Osteoblast (primary cell): Measurements from ENCODE around the gene DPP6. TPM values are rescaled to one million over a fixed set of nuclear protein-coding genes. Genes with fewer than 3 reads are reported as not detected.
A peak's percentile ranks its signal among the peaks of the same experiment; 100 is the strongest.

Experiments
- DNase-seq: peaks from one replicate; pipeline ENCODE4 v3.0.0; 2011; ENCODE audit warnings: low spot score, mixed read lengths; ENCODE audit not compliant: insufficient read length; ENCODE audit errors: missing footprints
- H2AFZ ChIP-seq: 2 replicates; pipeline ENCODE4 v1.6.0; 2011; ENCODE audit warnings: mild to moderate bottlenecking, low read length
- H3K27ac ChIP-seq: 2 replicates; pipeline ENCODE4 v1.5.1; 2011; ENCODE audit warnings: mild to moderate bottlenecking, low read depth, low read length, moderate library complexity
- H3K27me3 ChIP-seq: 2 replicates; pipeline ENCODE4 v1.6.0; 2012; ENCODE audit warnings: mild to moderate bottlenecking, control low read depth, inconsistent platforms, low read length, moderate library complexity; ENCODE audit not compliant: insufficient read depth
- H3K36me3 ChIP-seq: 2 replicates; pipeline ENCODE4 v1.5.1; 2011; ENCODE audit warnings: mild to moderate bottlenecking, low read length, control low read depth, moderate library complexity; ENCODE audit not compliant: insufficient read depth
- H3K4me1 ChIP-seq: 2 replicates; pipeline ENCODE4 v1.5.1; 2011; ENCODE audit warnings: mild to moderate bottlenecking, low read length, control low read depth, moderate library complexity; ENCODE audit not compliant: insufficient read depth
- H3K4me2 ChIP-seq: 2 replicates; pipeline ENCODE4 v1.6.0; 2011; ENCODE audit warnings: mild to moderate bottlenecking, low read length; ENCODE audit not compliant: insufficient read depth
- H3K4me3 ChIP-seq: fragments of 200-600 bp; sonication (generic); 3 replicates; pipeline ENCODE4 v1.5.1; 2012; ENCODE audit warnings: mild to moderate bottlenecking, low read length, inconsistent platforms; ENCODE audit not compliant: insufficient read depth
- H3K79me2 ChIP-seq: 2 replicates; pipeline ENCODE4 v1.6.0; 2012; ENCODE audit warnings: mild to moderate bottlenecking, low read length, control low read depth, inconsistent platforms; ENCODE audit not compliant: insufficient read depth
- H3K9me3 ChIP-seq: 2 replicates; pipeline ENCODE4 v1.5.1; 2011; ENCODE audit warnings: low read depth, low read length, control low read depth
- H4K20me1 ChIP-seq: 2 replicates; pipeline ENCODE4 v1.6.0; 2012; ENCODE audit warnings: mild to moderate bottlenecking, low read length, control low read depth; ENCODE audit not compliant: insufficient read depth
- total RNA-seq: library from RNA; depleted of rRNA; stranded (reverse); fragments of >200 nt; gene quantifications from 2 replicates; pipeline ENCODE4 v1.2.3, GENCODE V29; 2012
- TF ChIP-seq, protein P1 (sequence below): IDR thresholded peaks from 2 replicates; pipeline ENCODE4 v1.5.1; 2011; ENCODE audit warnings: mild to moderate bottlenecking, low read depth, low read length, moderate library complexity; ENCODE audit errors: extremely low read depth

The DPP6 gene
- total RNA-seq, 1 donor = not detected

DNA sequence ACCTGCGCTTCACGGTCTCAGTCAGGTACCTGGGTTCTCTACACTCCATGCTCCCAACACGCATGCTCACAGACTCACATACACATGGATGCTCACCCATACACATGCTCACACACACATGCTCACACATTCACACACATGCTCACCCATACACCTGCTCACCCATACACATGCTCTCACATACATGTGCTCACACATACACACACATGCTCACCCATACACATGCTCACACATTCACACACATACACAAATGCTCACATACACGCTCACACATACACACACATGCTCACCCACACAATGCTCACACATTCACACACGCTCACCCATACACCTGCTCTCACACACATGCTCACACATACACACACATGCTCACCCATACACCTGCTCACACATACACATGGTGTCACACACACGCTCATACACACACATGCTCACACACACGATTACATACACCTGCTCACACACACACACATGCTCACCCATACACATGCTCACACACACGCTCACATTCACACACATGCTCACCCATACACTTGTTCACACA, 830.8 kb downstream of the DPP6 start:
- peaks cover 15% of the 10 kb centered on the region for H3K9me3 ChIP-seq
- peak; percentile 25 for DNase-seq
- no peak overlapping the region for H3K27ac ChIP-seq
- no peaks in the 10 kb centered on the region for H3K79me2 ChIP-seq
- H3K4me3 ChIP-seq = no peak overlapping the region
- H3K4me2 ChIP-seq = no peak overlapping the region
- H3K36me3 ChIP-seq = no peaks in the 10 kb centered on the region
- TF ChIP-seq, protein P1, sequence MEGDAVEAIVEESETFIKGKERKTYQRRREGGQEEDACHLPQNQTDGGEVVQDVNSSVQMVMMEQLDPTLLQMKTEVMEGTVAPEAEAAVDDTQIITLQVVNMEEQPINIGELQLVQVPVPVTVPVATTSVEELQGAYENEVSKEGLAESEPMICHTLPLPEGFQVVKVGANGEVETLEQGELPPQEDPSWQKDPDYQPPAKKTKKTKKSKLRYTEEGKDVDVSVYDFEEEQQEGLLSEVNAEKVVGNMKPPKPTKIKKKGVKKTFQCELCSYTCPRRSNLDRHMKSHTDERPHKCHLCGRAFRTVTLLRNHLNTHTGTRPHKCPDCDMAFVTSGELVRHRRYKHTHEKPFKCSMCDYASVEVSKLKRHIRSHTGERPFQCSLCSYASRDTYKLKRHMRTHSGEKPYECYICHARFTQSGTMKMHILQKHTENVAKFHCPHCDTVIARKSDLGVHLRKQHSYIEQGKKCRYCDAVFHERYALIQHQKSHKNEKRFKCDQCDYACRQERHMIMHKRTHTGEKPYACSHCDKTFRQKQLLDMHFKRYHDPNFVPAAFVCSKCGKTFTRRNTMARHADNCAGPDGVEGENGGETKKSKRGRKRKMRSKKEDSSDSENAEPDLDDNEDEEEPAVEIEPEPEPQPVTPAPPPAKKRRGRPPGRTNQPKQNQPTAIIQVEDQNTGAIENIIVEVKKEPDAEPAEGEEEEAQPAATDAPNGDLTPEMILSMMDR = no peak
- H3K27me3 ChIP-seq = no peaks in the 10 kb centered on the region
- no peak overlapping the region for H2AFZ ChIP-seq
- H4K20me1 ChIP-seq = no peaks in the 10 kb centered on the region
- H3K4me1 ChIP-seq = no peaks in the 10 kb centered on the region

GRCh38 chr7:154884348-154884920, 832.2 kb downstream of the DPP6 start:
- H3K9me3 ChIP-seq = peaks cover 15% of the 10 kb centered on the region
- H3K27me3 ChIP-seq = no peaks in the 10 kb centered on the region
- TF ChIP-seq, protein P1 = no peak

DNA sequence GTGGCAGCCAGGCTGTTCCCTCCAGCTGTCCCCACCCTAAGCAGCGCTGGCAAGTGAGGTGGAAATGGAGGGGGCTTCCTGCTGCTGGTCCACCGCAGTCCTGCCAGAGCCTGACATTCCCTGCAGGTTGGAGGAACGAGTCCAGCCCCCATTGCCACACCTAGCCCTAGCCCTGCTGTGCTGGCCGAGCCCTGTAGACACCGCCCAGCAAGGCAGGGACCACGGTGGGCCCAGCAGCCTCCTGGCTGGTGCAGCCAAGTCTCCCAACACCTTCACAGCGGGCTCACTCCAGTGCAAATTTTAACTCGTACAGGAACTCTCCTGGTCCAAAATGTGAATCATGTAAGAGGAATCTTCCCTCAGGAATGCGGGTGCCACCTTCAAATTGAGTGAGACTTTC, 834.4 kb downstream of the DPP6 start:
- Histone ChIP-seq H3K27me3 (no peaks in the 10 kb centered on the region), H3K9me3 (peaks cover 15% of the 10 kb centered on the region), H3K4me3 (no peak overlapping the region), H2AFZ (no peak overlapping the region), H3K27ac (no peak overlapping the region), H3K4me2 (no peak overlapping the region), H4K20me1 (no peaks in the 10 kb centered on the region), H3K4me1 (no peaks in the 10 kb centered on the region), H3K36me3 (no peaks in the 10 kb centered on the region), H3K79me2 (no peaks in the 10 kb centered on the region)
- DNase-seq = peak; percentile 74
- TF ChIP-seq, protein P1 = no peak

More at GRCh38 chr7:154884348-154884920, 832.2 kb downstream of the DPP6 start:
- Histone ChIP-seq H4K20me1 (no peaks in the 10 kb centered on the region), H3K4me3 (no peak overlapping the region), H3K36me3 (no peaks in the 10 kb centered on the region), H3K79me2 (no peaks in the 10 kb centered on the region), H2AFZ (no peak overlapping the region), H3K4me2 (no peak overlapping the region), H3K4me1 (no peaks in the 10 kb centered on the region), H3K27ac (no peak overlapping the region)
- peak; percentile 0 for DNase-seq

- Histone ChIP-seq H3K27ac (no peak overlapping the region), H3K36me3 (no peaks in the 10 kb centered on the region), H3K9me3 (peaks cover 10% of the 10 kb centered on the region), H3K4me2 (no peak overlapping the region), H2AFZ (no peak overlapping the region), H3K4me3 (no peak overlapping the region), H4K20me1 (no peaks in the 10 kb centered on the region), H3K79me2 (no peaks in the 10 kb centered on the region), H3K4me1 (no peaks in the 10 kb centered on the region), H3K27me3 (no peaks in the 10 kb centered on the region)
- DNase-seq = no peak
- TF ChIP-seq, protein P1 = no peak
Observed at GRCh38 chr7:154888690-154889089, 836.5 kb downstream of the DPP6 start.
